Activated gamma-delta T cell (primary cell): ENCODE measurements around the gene PKNOX2.

Source experiments
- DNase-seq: peaks from one replicate; lab custom pipeline; 2025; lab: John Stamatoyannopoulos, UW

Gene PKNOX2

GRCh38 chr11:125262194-125262829 lies 97.8 kb downstream of the PKNOX2 start:
- DNase-seq = no peak

DNA sequence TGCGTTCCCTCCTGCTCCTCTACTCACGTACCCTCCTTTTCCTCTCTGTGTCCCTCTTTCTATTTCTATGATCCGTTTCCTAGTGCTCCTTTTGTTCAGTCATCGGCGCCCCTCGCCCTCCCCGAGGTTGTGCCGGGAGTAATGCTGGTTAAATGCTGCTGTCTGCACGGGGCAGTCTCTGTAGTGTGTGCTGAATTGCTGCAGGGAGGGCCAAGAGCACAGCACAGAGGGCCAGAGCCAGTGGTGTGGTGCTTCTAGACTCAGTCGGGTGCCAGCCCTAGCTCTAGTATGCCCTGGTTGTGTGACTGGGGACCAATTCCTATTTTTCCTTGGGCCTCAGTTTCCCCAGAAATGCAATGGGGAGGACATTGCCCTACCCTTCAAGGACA lies 98.3 kb downstream of the PKNOX2 start:
- no peak for DNase-seq

DNA sequence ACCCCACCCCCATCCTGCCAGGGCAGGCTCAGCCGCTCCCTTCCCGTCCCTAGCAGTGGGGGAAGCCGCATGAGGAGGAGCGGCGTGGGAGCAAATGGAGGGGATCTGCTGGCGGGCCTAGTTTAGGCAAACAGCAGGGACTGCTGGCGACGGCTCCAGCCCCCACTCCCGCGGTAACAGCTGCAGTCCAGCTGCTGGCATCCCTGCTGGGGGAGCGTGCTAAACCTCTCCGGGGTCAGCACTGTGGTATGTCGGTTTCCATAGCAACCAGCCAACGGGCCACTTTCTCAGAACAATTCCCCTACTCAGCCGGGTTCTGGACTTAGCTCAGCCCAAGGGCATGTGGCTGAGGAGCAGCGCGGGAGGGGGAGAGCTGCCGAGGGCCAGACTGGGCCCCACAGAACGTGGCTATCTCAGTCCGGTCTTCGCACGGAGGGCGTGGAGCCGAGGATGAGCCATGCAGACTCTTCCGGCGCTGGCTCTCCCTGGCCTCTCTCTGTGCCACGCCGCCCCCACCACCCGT lies 98.8 kb downstream of the PKNOX2 start:
- no peak for DNase-seq

DNA sequence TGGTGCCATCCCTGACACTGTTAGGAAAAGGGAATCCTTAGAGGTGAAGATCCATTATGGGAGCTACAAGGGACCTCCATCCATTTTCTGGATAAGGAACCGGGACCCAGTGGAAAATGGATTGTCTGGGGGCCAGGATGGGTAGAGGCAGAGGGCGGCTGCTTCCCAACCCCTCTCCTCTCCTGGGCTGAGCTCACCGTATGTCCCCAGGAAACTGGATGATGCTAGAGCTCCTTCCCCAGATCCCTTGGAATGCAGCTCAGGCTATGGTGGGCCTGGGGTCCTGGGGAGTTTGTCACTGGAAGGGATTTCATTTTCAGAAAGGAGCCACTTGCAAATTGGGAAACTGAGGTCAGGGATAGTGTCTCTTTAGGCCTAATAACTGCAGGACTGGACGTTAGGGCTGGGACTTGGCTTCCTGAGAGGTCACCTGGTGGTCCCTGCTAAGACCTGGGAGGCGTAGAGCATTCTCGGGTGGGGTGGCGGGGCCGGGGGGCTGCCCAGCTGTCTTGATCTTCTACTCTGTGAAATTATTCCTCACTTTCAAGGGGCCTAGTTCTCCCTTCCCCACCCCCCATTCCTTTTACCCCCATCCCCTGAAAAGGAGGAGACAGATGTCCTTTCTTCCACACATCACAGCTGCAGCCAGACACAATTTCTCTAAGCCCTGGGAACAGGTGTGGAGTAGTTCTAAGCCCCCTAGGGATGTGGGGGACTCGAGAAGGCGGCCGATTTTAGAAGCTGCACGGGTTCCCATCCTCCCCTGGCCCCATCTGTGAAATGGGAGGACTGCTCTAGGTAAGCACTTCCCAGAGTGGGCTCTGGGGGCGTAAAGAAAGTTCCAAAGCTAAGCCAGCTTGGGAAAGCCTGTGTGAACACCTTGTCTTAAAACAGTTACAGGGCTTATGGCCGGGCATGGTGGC lies 99.8 kb downstream of the PKNOX2 start:
- DNase-seq = no peak

DNA sequence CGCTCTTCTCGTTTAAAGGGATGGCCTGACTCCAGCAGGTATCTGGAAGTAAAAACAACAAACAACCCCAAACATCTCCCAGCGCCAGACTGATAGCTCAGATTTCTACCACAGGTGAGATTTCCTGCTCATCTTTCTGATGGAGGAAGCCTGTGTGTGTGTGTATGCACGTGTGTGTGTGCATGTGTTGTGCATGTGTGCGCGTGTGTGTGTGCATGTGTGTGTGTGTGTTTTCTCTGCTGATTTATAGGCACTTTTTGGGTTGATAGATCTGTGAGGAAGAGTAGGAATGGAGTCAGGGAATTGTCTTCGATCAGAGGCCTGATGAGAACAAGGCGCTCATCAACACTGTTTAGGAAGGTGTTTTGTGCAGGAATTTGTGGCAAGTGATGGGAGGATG lies 103.0 kb downstream of the PKNOX2 start:
- no peak for DNase-seq

- DNase-seq = no peak
Measured at GRCh38 chr11:125268611-125269010, 104.1 kb downstream of the PKNOX2 start.

DNA sequence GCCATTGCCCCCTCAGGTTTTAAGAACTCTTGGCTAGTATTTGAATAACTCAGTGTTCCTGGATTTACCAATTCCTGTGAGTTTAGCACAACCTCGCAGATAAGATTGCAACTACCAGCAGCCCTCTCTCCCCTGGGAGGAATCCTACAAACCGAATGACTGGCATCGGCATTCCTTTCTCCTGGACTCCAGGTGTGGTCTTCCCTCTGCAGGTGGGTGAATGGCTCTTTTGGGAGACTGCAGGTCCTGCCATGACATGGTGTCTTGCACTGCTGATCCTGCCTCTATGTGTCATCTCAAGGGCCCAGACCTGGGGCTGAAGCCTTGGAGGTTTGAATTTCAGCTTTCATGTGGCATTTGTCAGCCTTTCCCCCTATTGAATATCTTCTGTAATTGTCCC lies 105.6 kb downstream of the PKNOX2 start:
- DNase-seq = no peak

DNA sequence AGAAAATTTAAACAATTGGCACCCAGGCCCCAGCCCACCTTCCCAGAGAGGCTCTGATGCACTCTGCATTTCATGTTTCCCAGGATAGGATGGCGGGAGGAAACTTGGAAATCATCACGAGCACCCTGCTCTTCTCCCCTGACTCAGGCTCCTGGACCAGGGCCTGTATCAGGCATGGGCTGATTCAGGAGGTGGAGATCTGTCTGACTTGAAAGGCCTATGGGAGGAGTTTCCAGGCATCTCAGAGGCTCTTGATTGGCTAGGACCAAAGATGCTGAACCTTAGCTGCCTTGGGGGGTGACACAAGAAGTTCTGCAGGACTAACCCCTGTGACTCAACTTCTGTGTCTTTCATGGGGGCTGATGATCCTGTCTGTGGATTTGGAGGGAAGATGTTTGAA lies 106.2 kb downstream of the PKNOX2 start:
- no peak for DNase-seq

- DNase-seq = no peak
Measured at GRCh38 chr11:125271483-125272091, 107.0 kb downstream of the PKNOX2 start.

GRCh38 chr11:125272092-125272491 lies 107.5 kb downstream of the PKNOX2 start:
- DNase-seq = no peak

GRCh38 chr11:125272821-125273220 lies 108.3 kb downstream of the PKNOX2 start:
- DNase-seq = no peak

- no peak for DNase-seq
Measured at GRCh38 chr11:125273519-125274000, 109.0 kb downstream of the PKNOX2 start.

DNA sequence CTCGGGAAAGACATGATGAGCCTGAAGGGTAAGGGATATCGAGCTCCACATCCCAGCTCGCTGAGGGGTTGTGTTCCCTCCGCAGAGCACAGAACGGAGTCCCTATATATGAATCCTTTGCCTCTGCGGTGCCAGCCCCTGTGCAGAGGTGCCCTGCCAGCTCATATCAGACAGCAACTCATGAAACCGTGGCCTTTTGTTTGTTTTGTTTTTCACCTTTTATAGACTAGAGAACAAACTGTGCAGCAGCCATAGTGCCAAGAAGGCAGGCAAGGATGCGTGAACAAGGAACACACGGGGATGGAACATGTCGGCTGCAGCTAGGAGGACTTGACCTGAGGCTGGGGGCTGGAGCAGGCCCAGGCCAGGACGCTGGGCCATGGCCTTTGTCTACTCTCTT lies 109.8 kb downstream of the PKNOX2 start:
- DNase-seq = no peak

DNA sequence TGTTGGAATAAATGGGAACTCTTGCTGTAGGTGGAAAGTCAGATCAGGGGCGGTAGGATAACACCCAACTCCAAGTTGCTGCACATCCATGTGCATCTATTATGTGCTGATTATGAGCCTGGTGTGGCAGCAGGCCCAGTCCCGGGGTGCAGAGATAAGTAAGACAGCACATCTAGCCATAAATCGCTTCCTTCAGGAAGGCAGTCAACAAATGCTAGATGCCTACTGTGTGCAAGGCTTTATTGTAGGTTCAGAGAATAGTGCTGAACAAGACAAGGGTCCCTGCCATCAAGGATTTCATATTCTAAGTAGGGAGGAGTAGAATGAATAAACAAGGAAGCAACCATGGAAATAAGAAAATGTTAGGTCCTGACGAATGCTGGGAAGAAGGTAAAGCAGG lies 110.2 kb downstream of the PKNOX2 start:
- DNase-seq = no peak

GRCh38 chr11:125275905-125276618 lies 111.5 kb downstream of the PKNOX2 start:
- DNase-seq = no peak

DNA sequence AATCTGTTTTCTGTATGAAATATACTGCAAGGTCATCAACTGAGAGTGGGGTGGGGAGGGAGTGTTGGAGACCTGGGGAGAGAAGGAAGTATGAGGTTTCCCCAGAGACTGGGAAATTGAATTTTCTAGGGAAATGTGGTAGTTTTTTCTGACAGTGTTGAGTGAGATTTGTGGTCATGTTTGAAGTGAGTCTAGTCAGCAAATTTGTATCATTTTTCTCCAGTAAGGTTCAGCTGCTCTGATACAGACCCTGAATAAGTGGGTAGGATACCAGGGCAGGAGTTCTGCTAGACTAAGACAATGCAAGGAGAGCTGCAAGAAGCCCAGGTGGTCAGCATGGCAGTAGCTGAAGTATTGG lies 112.0 kb downstream of the PKNOX2 start:
- no peak for DNase-seq

DNA sequence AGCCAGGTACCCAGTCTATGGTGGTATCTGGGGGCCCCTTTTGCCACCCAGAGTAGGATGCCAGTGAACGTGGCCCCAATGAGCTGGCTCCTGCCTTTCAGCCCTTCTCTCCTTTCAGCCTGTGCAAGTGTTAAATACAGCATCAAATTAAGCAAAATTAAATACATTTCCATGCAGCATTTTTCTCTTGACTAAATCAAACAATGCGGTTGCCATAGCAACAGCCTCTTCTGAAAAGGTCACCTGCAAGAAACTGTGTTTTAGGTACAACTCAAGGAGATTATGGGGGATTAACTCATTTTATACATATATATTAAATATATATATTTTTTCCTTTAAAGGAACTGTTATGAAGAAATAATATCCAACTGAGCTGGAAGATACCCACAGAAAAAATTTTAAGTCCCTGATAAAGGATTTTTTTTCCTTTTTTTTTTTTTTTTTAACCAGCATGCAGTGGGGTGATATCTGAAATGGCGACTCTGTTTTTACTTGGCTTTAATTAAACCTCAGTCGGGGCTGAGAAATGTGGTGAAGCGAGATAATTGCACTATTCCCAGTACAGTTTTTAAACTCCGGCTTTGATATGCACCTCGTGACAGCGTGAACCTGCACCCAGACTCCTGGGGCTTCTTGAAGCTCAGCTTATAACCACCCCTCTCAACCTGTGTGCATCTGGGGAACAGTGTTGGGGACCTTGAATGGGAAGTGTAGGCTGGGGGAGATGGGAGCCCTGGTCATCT lies 115.3 kb downstream of the PKNOX2 start:
- no peak for DNase-seq

DNA sequence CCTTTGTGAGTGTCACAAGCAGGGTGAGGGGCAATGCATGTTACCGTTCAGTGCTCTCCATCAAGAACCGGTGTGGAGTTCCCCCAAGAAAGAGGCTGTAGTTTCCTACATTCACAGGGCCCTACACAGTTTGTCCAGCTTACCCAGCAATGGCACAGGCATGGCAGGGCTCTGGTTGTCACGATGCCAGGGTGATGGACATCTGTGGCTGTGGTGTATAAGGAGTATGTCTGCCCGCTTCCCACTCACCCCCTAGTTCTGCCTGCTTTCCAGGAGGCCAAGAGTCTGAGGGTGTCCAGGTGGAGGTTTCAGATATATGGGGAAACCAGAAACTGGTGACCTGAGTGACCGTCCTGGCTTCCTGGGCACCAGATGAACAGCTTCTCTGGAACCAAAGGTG lies 116.1 kb downstream of the PKNOX2 start:
- no peak for DNase-seq

DNA sequence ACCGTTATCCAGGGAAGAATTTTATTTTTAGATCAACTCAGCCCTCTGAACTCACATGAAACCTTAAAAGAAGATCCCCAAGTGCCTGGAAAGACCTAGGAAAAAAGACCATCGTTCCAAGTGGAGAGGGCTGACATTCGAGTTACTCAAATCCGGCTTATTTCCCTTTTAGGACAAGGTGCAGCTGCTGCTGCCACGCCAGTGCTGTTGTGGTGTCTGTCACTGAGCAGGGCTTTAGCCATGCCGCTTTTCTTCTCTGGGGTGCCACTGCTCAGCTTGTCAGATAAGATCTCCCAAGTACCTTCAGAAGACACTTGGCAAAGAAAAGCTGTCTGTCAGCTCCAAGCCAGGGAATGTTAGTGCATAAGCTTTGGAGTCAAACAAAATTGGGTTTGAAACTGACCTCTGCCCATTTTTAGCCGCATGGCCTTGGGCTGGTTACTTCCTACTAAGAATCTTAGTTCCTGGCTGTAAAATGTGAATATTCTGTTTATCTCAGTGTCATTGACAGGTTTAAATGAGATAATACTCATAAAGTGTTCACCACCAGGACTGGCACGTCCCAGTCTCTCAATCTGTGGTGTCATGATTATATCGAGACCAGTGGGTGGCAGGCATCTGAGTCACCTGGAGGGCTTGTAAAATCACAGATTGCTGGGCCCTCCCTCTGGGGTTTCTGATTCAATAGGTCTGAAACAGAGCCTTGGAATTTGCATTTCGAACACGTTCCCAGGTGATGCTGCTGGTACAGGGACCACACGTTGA lies 117.5 kb downstream of the PKNOX2 start:
- no peak for DNase-seq

DNA sequence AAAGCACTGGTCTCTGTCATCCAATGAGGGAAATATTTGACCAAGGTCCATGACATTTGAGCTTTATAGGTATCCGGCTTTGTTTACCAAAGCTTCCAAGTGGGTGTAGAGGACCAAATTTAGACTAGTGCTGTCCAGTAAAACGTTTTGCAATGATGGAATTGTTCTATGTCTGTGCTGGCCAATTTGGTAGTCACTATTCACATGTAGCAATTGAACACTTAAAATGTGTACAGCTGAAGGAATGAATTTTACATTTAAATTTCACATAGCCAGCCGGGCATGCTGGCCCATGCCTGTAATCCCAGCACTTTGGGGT lies 118.0 kb downstream of the PKNOX2 start:
- DNase-seq = no peak
